ENCODE data around the gene CLN6.
"Not testable (repeated sequence)": the region's sequence is repeated elsewhere in the genome, so short reads cannot be mapped to it uniquely, and the experiment has no call there.

Gene CLN6

DNA sequence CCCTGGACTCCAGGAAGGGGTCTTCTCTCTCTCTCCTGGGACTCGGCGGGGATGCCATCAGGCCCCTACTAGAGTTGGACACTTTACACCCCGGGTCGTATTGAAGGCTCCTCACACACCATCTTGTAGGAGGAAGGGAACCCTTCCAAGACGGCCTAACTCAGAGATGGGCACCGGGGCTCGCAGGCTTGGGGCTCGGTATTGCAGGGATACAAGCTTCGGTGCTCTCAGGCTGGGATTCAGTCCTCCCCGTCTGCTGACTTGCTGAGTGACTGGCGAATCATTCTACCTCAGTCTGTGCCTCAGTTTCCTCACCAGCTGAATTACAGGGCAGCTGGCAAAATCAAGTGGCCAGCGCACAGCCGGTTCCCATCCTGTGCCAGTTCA is 24.0 kb downstream of the CLN6 start:
- Histone ChIP-seq H3K27ac (ENCODE audit: low read length) (peak overlapping the region; percentile 11), H3K9me3 (ENCODE audit: control insufficient read depth in 2 of 2, low read length in 2 of 2) (no peaks in the 10 kb centered on the region), H3K4me1 (ENCODE audit: control insufficient read depth, insufficient read depth, low read length) (peaks cover 22% of the 10 kb centered on the region), H3K36me3 (ENCODE audit: control insufficient read depth in 2 of 2, insufficient read depth in 2 of 2, low read length in 2 of 2) (no peaks in the 10 kb centered on the region), H3K4me3 (ENCODE audit: low read length in 2 of 2) (peak overlapping the region in 1 of 2 donors; percentile 40), H3K27me3 (ENCODE audit: control insufficient read depth in 1 of 2, insufficient read depth in 2 of 2, low read length in 2 of 2) (no peaks in the 10 kb centered on the region), H3K9ac (ENCODE audit: low read length in 2 of 2) (no peak overlapping the region)

DNA sequence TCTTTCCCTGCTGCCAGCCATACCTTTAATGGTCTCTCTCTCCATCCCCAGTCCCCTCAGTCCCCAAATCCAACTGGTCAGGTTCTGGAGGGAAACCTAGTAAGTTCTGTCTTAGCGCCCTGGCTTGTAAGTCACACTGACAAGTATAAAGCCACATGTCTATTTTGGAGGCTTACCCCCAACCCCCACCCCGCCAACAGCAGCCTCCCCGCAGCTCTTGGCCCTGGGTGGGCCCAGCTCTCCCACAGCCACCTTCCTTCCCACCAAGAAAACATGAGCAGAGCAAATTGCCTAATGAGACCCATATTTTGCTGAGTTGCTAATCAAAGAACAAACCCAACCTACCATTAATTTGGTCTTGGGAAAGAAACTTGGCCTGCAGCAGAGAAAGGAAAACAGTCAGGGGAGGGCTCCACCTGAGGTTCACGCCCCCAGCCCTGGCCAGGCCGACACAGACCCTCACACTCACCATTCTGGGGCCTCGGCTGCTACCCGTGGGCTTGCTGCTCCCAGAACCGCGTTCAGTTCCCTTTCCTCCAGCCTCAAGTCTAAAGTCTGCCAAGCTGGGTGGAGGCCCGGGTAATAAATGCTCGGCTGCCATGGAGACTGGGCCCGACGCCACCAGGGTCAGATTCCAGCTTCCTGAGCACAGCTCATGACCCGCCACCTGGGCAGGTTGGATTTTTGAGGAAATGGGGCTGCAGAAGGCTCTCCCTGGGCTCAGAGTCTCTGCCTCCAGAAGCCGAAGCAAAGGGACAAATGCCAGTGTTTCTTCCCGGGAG is 24.6 kb downstream of the CLN6 start, which contains the start of gene CALML4:
Gene CALML4, minus strand, starts transcription at position 557 of the 782 bp plus-strand sequence. Its CDS starts 85 bp downstream, at position 472.
- H3K9me3 ChIP-seq (ENCODE audit: control insufficient read depth in 2 of 2, low read length in 2 of 2), result no peaks in the 10 kb centered on the region
- H3K9ac ChIP-seq (ENCODE audit: low read length in 2 of 2), result no peak within 1 kb of the TSS
- H3K27ac ChIP-seq (ENCODE audit: low read length), result peak within 1 kb of the TSS; percentile 11
- peaks cover 23% of the 10 kb centered on the region for H3K4me1 ChIP-seq (ENCODE audit: control insufficient read depth, insufficient read depth, low read length)
- H3K4me3 ChIP-seq (ENCODE audit: low read length in 2 of 2), result peak within 1 kb of the TSS in 1 of 2 donors; percentile 40
- H3K36me3 ChIP-seq (ENCODE audit: control insufficient read depth in 2 of 2, insufficient read depth in 2 of 2, low read length in 2 of 2), result no peaks in the 10 kb centered on the region
- H3K27me3 ChIP-seq (ENCODE audit: control insufficient read depth in 1 of 2, insufficient read depth in 2 of 2, low read length in 2 of 2), result no peaks in the 10 kb centered on the region

DNA sequence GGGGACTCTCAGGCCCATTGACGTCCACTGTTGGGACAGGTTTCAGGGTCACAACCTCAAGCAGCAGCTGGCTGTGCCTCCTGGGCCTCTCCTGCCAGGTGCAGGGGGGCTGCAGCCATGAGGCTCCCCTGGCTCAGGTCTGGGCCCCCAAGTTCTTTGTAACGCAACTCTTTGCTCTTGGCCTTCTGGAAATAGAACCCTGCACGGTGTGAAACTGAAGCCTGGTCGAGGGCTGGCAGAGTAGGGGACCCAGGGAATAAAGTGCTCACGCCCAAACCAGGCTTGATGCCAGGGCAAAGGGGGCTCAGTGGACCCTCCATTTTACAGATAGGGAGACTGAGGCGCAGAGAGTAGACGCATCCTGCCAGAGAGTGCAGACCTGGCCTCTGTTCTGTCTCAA is 25.2 kb downstream of the CLN6 start:
- Histone ChIP-seq H3K9ac (ENCODE audit: low read length in 2 of 2) (no peak overlapping the region), H3K4me3 (ENCODE audit: low read length in 2 of 2) (peak overlapping the region in 1 of 2 donors; percentile 40), H3K36me3 (ENCODE audit: control insufficient read depth in 2 of 2, insufficient read depth in 2 of 2, low read length in 2 of 2) (no peaks in the 10 kb centered on the region), H3K4me1 (ENCODE audit: control insufficient read depth, insufficient read depth, low read length) (peaks cover 24% of the 10 kb centered on the region), H3K27ac (ENCODE audit: low read length) (no peak overlapping the region), H3K27me3 (ENCODE audit: control insufficient read depth in 1 of 2, insufficient read depth in 2 of 2, low read length in 2 of 2) (no peaks in the 10 kb centered on the region), H3K9me3 (ENCODE audit: control insufficient read depth in 2 of 2, low read length in 2 of 2) (no peaks in the 10 kb centered on the region)

DNA sequence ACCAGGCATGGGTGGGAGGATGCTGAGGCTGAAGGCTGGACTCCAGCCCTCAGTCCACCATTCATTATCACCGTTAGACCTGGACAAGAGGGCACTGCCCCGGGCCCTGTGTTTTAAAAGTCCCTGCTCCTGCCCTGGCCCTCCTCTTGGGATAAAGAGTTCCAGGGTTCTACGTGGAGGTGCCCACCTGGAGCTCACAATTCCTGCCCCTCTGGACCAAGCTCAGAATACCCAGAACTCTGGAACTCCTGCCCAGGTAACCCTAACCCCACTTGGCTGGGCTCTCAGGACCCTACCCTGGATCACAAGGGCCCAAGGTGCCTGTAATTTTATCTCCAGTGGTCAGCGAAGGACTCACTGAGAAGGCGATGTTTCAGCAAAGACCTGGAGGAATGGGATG is 25.6 kb downstream of the CLN6 start:
- Histone ChIP-seq H3K9me3 (ENCODE audit: control insufficient read depth in 2 of 2, low read length in 2 of 2) (no peaks in the 10 kb centered on the region), H3K27me3 (ENCODE audit: control insufficient read depth in 1 of 2, insufficient read depth in 2 of 2, low read length in 2 of 2) (no peaks in the 10 kb centered on the region), H3K4me3 (ENCODE audit: low read length in 2 of 2) (peak overlapping the region in 1 of 2 donors; percentile 40), H3K36me3 (ENCODE audit: control insufficient read depth in 2 of 2, insufficient read depth in 2 of 2, low read length in 2 of 2) (no peaks in the 10 kb centered on the region), H3K4me1 (ENCODE audit: control insufficient read depth, insufficient read depth, low read length) (peaks cover 24% of the 10 kb centered on the region), H3K9ac (ENCODE audit: low read length in 2 of 2) (no peak overlapping the region), H3K27ac (ENCODE audit: low read length) (no peak overlapping the region)

DNA sequence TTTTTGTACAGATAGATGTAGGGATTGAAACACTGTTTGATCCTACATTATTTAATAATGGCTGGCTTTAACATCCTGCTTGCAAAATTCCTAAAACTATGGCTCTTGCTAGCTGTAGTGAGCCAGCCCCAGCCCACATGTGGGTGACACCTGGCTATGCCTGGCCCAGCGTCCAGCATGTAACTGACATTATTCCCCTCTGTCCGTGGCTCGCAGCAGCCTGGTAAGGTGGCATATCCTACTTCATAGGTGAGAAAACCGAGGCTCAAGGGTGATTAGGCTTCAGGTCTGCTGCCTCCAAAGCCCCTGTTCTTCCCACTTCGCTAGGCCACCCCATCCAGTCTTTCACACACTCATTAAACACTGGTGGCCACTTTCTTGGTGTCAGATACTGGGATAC is 26.0 kb downstream of the CLN6 start:
- Histone ChIP-seq H3K9ac (ENCODE audit: low read length in 2 of 2) (no peak overlapping the region), H3K27ac (ENCODE audit: low read length) (no peak overlapping the region), H3K36me3 (ENCODE audit: control insufficient read depth in 2 of 2, insufficient read depth in 2 of 2, low read length in 2 of 2) (no peaks in the 10 kb centered on the region), H3K4me3 (ENCODE audit: low read length in 2 of 2) (no peak overlapping the region), H3K9me3 (ENCODE audit: control insufficient read depth in 2 of 2, low read length in 2 of 2) (no peaks in the 10 kb centered on the region), H3K27me3 (ENCODE audit: control insufficient read depth in 1 of 2, insufficient read depth in 2 of 2, low read length in 2 of 2) (no peaks in the 10 kb centered on the region), H3K4me1 (ENCODE audit: control insufficient read depth, insufficient read depth, low read length) (peaks cover 24% of the 10 kb centered on the region)

GRCh38 chr15:68202994-68203393 is 26.5 kb downstream of the CLN6 start:
- H3K4me3 ChIP-seq (ENCODE audit: low read length in 2 of 2); H3K27ac ChIP-seq (ENCODE audit: low read length); H3K36me3 ChIP-seq (ENCODE audit: control insufficient read depth in 2 of 2, insufficient read depth in 2 of 2, low read length in 2 of 2); H3K27me3 ChIP-seq (ENCODE audit: control insufficient read depth in 1 of 2, insufficient read depth in 2 of 2, low read length in 2 of 2); H3K9ac ChIP-seq (ENCODE audit: low read length in 2 of 2); H3K9me3 ChIP-seq (ENCODE audit: control insufficient read depth in 2 of 2, low read length in 2 of 2): not testable (repeated sequence)
- peaks cover 24% of the 10 kb centered on the region for H3K4me1 ChIP-seq (ENCODE audit: control insufficient read depth, insufficient read depth, low read length)

GRCh38 chr15:68201879-68202261 is 27.7 kb downstream of the CLN6 start:
- Histone ChIP-seq H3K4me1 (ENCODE audit: control insufficient read depth, insufficient read depth, low read length) (peaks cover 28% of the 10 kb centered on the region), H3K4me3 (ENCODE audit: low read length in 2 of 2) (no peak overlapping the region), H3K9ac (ENCODE audit: low read length in 2 of 2) (no peak overlapping the region)

DNA sequence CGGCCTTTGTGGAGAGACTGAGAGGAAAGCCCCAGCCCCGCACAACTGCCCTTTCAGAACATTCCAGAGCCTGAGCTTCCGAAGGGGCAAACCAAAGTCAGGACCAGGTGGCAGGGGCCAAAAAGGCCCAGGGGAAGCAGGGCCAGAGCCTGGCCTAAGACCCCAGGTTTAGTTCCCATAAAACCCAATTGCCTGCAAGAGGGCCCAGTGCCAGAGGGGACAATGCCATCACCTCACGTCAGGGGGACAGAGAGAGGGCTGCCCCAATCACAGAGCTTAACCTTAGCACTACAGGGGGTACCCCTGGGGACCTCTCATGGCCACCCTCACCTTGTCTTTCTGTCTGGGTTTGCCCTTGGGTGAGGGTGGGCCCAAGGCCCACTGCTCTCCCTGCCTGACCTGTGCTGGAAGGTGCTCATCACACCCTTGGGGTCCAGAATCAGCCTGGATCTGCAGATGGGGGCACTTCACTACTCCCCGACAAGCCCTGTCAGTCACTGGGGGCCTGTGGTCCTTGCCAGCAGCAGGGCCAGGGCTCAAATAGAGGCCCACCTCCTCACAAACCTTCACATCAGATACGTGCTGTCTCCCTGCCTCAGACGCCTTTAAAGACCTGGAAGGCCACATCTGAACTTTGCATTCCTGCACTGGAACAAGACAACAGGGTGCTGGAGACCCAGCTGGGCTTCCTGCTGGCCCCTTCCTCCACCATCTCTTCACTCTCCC is 28.2 kb downstream of the CLN6 start:
- no peaks in the 10 kb centered on the region for H3K36me3 ChIP-seq (ENCODE audit: control insufficient read depth in 2 of 2, insufficient read depth in 2 of 2, low read length in 2 of 2)
- H3K9me3 ChIP-seq (ENCODE audit: control insufficient read depth in 2 of 2, low read length in 2 of 2), result no peaks in the 10 kb centered on the region
- H3K9ac ChIP-seq (ENCODE audit: low read length in 2 of 2), result no peak overlapping the region
- H3K27ac ChIP-seq (ENCODE audit: low read length), result no peak overlapping the region
- peaks cover 31% of the 10 kb centered on the region for H3K4me1 ChIP-seq (ENCODE audit: control insufficient read depth, insufficient read depth, low read length)
- no peaks in the 10 kb centered on the region for H3K27me3 ChIP-seq (ENCODE audit: control insufficient read depth in 1 of 2, insufficient read depth in 2 of 2, low read length in 2 of 2)
- no peak overlapping the region for H3K4me3 ChIP-seq (ENCODE audit: low read length in 2 of 2)

More at GRCh38 chr15:68201879-68202261, 27.7 kb downstream of the CLN6 start:
- Histone ChIP-seq H3K27ac (ENCODE audit: low read length) (no peak overlapping the region), H3K36me3 (ENCODE audit: control insufficient read depth in 2 of 2, insufficient read depth in 2 of 2, low read length in 2 of 2) (no peaks in the 10 kb centered on the region), H3K27me3 (ENCODE audit: control insufficient read depth in 1 of 2, insufficient read depth in 2 of 2, low read length in 2 of 2) (no peaks in the 10 kb centered on the region), H3K9me3 (ENCODE audit: control insufficient read depth in 2 of 2, low read length in 2 of 2) (no peaks in the 10 kb centered on the region)

GRCh38 chr15:68200016-68200861 is 29.3 kb downstream of the CLN6 start:
- Histone ChIP-seq H3K4me3 (ENCODE audit: low read length in 2 of 2) (no peak overlapping the region), H3K4me1 (ENCODE audit: control insufficient read depth, insufficient read depth, low read length) (peaks cover 26% of the 10 kb centered on the region), H3K36me3 (ENCODE audit: control insufficient read depth in 2 of 2, insufficient read depth in 2 of 2, low read length in 2 of 2) (no peaks in the 10 kb centered on the region), H3K9me3 (ENCODE audit: control insufficient read depth in 2 of 2, low read length in 2 of 2) (no peaks in the 10 kb centered on the region), H3K27ac (ENCODE audit: low read length) (no peak overlapping the region), H3K9ac (ENCODE audit: low read length in 2 of 2) (no peak overlapping the region), H3K27me3 (ENCODE audit: control insufficient read depth in 1 of 2, insufficient read depth in 2 of 2, low read length in 2 of 2) (no peaks in the 10 kb centered on the region)

GRCh38 chr15:68199340-68199739 is 30.2 kb downstream of the CLN6 start:
- Histone ChIP-seq H3K4me3 (ENCODE audit: low read length in 2 of 2) (no peak overlapping the region), H3K27me3 (ENCODE audit: control insufficient read depth in 1 of 2, insufficient read depth in 2 of 2, low read length in 2 of 2) (no peaks in the 10 kb centered on the region), H3K4me1 (ENCODE audit: control insufficient read depth, insufficient read depth, low read length) (peaks cover 20% of the 10 kb centered on the region), H3K36me3 (ENCODE audit: control insufficient read depth in 2 of 2, insufficient read depth in 2 of 2, low read length in 2 of 2) (no peaks in the 10 kb centered on the region), H3K9ac (ENCODE audit: low read length in 2 of 2) (no peak overlapping the region), H3K9me3 (ENCODE audit: control insufficient read depth in 2 of 2, low read length in 2 of 2) (no peaks in the 10 kb centered on the region), H3K27ac (ENCODE audit: low read length) (no peak overlapping the region)
